Suprapubic skin (tissue), 4 donors: ENCODE data around the gene HIP1. TPM values are rescaled to one million over a fixed set of nuclear protein-coding genes. Genes with fewer than 3 reads are reported as not detected.
A peak's percentile ranks its signal among the peaks of the same experiment; 100 is the strongest.
"Not testable (repeated sequence)": the region's sequence is repeated elsewhere in the genome, so short reads cannot be mapped to it uniquely, and the experiment has no call there.

Experiments used
- DNase-seq, 2 donors: peaks; one replicate each; pipeline ENCODE4 v3.0.0-alpha.2; 2019; ENCODE audit warnings: low spot score in 2 of 2
- H3K27ac ChIP-seq: fragments of 200-600 bp; sonication (generic); one replicate; pipeline ENCODE4 v1.5.1; 2019
- H3K27me3 ChIP-seq: fragments of 200-600 bp; sonication (generic); one replicate; pipeline ENCODE4 v1.5.1; 2019
- H3K36me3 ChIP-seq: fragments of 200-600 bp; sonication (generic); one replicate; pipeline ENCODE4 v1.5.1; 2019
- H3K4me1 ChIP-seq: fragments of 200-600 bp; sonication (generic); one replicate; pipeline ENCODE4 v1.5.1; 2019
- H3K4me3 ChIP-seq: fragments of 200-600 bp; sonication (generic); one replicate; pipeline ENCODE4 v1.5.1; 2019; ENCODE audit warnings: mild to moderate bottlenecking
- H3K9me3 ChIP-seq: fragments of 200-600 bp; sonication (generic); one replicate; pipeline ENCODE4 v1.5.1; 2019
- EP300 ChIP-seq: sonication (generic); formaldehyde crosslinking; IDR thresholded peaks from one replicate; pipeline ENCODE4 v1.6.1; 2017; ENCODE audit warnings: antibody characterized with exemption
- POLR2A ChIP-seq, 2 donors: fragments of 450-650 bp; IDR thresholded peaks; one replicate each; pipeline ENCODE4 v1.6.1; 2017; ENCODE audit warnings: antibody characterized with exemption in 2 of 2, mild to moderate bottlenecking in 2 of 2, moderate library complexity in 2 of 2
- POLR2AphosphoS5 ChIP-seq, 3 donors: sonication (generic); formaldehyde crosslinking; IDR thresholded peaks; one replicate each; pipeline ENCODE4 v1.6.1; 2017; ENCODE audit warnings: antibody characterized with exemption in 3 of 3
- WGBS: methylation state at CpG from one replicate; pipeline ENCODE4 v1.1.5; 2018; 5-methylcytosine and 5-hydroxymethylcytosine counted together
- total RNA-seq, 4 donors: library from RNA; depleted of rRNA; stranded (reverse); fragments of >200 nt; gene quantifications; one replicate each; pipeline ENCODE4 v1.1.0, GENCODE V29; 2016
- TF ChIP-seq, protein P1 (sequence below), 2 donors: fragments of 200-600 bp in 1 of 2; fragments of 450-650 bp in 1 of 2; sonication (generic) in 1 of 2; IDR thresholded peaks; one replicate each; pipeline ENCODE4 v1.5.1; 2016 to 2019; ENCODE audit warnings: antibody characterized with exemption in 2 of 2, mild to moderate bottlenecking in 1 of 2, moderate library complexity in 1 of 2

HIP1 gene
- total RNA-seq, 4 donors from 2014 or later: 16.0 to 29.4 (median 22.3) TPM

DNA sequence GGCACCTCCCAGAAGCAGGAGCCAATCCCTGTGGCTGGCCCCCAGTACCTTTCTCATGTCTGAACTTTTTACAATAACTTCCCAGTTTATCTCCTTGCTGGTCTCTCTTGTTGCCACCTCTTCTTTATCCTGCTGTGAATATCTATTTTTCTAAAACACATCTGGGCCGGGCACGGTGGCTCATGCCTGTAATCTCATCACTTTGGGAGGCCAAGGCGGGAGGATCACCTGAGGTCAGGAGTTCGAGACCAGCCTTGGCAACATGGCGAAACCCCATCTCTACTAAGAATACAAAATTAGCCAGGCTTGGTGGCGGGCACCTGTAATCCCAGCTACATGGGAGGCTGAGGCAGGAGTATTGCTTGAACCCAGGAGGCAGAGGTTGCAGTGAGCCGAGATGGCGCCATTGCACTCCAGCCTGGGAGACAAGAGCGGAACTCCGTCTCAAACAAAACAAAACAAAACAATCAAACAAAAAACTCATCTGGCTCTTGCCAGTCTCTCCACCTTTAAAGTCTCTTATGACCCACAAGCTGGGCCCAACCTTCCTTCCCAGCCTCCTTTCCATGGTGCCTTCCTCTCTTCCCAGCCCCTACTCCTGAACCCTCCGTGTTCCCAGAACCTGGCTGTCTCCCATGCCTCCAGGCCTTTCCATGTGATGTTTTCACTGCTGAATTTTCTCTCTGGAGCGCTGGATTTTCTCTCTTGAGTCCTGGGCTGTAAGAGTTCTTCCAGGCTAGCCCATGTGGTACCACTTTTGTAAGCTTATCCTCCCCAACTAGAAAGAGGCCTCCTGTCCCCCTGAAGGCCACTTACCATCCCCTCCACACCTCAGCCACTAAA, 51.3 kb downstream of the HIP1 start:
- TF ChIP-seq, protein P1, sequence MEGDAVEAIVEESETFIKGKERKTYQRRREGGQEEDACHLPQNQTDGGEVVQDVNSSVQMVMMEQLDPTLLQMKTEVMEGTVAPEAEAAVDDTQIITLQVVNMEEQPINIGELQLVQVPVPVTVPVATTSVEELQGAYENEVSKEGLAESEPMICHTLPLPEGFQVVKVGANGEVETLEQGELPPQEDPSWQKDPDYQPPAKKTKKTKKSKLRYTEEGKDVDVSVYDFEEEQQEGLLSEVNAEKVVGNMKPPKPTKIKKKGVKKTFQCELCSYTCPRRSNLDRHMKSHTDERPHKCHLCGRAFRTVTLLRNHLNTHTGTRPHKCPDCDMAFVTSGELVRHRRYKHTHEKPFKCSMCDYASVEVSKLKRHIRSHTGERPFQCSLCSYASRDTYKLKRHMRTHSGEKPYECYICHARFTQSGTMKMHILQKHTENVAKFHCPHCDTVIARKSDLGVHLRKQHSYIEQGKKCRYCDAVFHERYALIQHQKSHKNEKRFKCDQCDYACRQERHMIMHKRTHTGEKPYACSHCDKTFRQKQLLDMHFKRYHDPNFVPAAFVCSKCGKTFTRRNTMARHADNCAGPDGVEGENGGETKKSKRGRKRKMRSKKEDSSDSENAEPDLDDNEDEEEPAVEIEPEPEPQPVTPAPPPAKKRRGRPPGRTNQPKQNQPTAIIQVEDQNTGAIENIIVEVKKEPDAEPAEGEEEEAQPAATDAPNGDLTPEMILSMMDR (IDR thresholded peaks at IDR 0.05): no peak
- TF ChIP-seq EP300 (no peak), POLR2A (IDR thresholded peaks at IDR 0.05) (no peak), POLR2AphosphoS5 (IDR thresholded peaks at IDR 0.05) (no peak)
- no peaks in the 10 kb centered on the region for H3K36me3 ChIP-seq
- peak in 1 of 2 donors; percentile 37 for DNase-seq
- H3K4me3 ChIP-seq: no peak overlapping the region
- H3K9me3 ChIP-seq: no peaks in the 10 kb centered on the region
- no peak overlapping the region for H3K27ac ChIP-seq
- peaks cover 3% of the 10 kb centered on the region for H3K4me1 ChIP-seq
- WGBS: 85% methylated on average over 12 of the region's 12 CpGs
- H3K27me3 ChIP-seq: no peaks in the 10 kb centered on the region

- TF ChIP-seq, protein P1 (IDR thresholded peaks at IDR 0.05): no peak
- no peak for TF ChIP-seq POLR2AphosphoS5 (IDR thresholded peaks at IDR 0.05)
- no peak for TF ChIP-seq POLR2A (IDR thresholded peaks at IDR 0.05)
- DNase-seq: peak in 1 of 2 donors; percentile 15
- Histone ChIP-seq H3K27me3 (no peaks in the 10 kb centered on the region), H3K36me3 (no peaks in the 10 kb centered on the region), H3K27ac (no peak overlapping the region), H3K4me3 (no peak overlapping the region), H3K4me1 (peaks cover 3% of the 10 kb centered on the region), H3K9me3 (no peaks in the 10 kb centered on the region)
These were observed 52.2 kb downstream of the HIP1 start for GRCh38 chr7:75686551-75686950.

DNA sequence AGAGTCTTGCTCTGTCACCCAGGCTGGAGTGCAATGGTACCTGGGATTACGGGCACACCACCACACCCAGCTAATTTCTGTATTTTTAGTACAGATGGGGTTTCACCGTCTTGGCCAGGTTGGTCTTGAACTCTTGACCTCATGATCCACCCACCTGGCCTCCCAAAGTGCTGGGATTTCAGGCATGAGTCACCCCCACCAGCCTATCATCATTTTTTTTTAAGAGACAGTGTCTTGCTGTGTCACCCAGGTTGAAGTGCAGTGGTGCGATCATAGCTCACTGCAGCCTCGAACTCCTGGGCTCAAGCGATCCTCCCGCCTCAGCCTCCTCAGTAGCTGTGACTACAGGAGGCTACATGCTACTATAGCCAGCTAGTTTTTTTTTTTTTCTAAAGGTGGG, 56.7 kb downstream of the HIP1 start:
- 68% methylated on average over 6 of the region's 6 CpGs for WGBS

DNA sequence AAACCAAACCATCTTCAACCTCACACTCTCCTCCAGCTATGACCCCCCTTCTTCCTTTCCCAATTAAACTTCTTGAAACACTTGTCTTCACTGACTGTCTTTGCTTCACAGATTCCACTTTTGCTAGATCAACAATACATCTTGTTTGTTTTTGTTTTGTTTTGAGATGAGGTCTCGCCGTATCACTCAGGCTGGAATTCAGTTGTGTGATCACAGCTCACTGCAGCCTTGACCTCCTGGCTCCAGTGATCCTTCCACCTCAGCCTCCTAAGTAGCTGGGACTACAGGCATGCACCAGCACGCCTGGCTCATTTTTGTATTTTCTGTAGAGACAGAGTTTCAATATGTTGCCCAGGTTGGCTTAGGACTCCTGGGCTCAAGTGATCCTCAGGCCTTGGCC, 59.7 kb downstream of the HIP1 start:
- 95% methylated on average over 3 of the region's 3 CpGs for WGBS
- H3K9me3 ChIP-seq: no peaks in the 10 kb centered on the region
- TF ChIP-seq EP300 (no peak), POLR2AphosphoS5 (IDR thresholded peaks at IDR 0.05) (no peak), POLR2A (IDR thresholded peaks at IDR 0.05) (no peak)
- TF ChIP-seq, protein P1 (IDR thresholded peaks at IDR 0.05): no peak
- no peaks in the 10 kb centered on the region for H3K36me3 ChIP-seq
- no peaks in the 10 kb centered on the region for H3K4me1 ChIP-seq
- H3K27me3 ChIP-seq: no peaks in the 10 kb centered on the region
- DNase-seq: no peak
- no peak overlapping the region for H3K27ac ChIP-seq
- no peak overlapping the region for H3K4me3 ChIP-seq

More for the DNA sequence above, 56.7 kb downstream of the HIP1 start:
- DNase-seq, H3K36me3 ChIP-seq, H3K4me3 ChIP-seq, H3K27ac ChIP-seq, H3K4me1 ChIP-seq, H3K27me3 ChIP-seq, H3K9me3 ChIP-seq: not testable (repeated sequence)

GRCh38 chr7:75669579-75669978, 69.2 kb downstream of the HIP1 start:
- no peak overlapping the region for H3K27ac ChIP-seq
- DNase-seq: no peak
- H3K4me3 ChIP-seq: no peak overlapping the region
- no peaks in the 10 kb centered on the region for H3K36me3 ChIP-seq
- H3K27me3 ChIP-seq: no peaks in the 10 kb centered on the region
- TF ChIP-seq POLR2AphosphoS5 (IDR thresholded peaks at IDR 0.05) (no peak), EP300 (no peak), POLR2A (IDR thresholded peaks at IDR 0.05) (no peak)
- TF ChIP-seq, protein P1 (IDR thresholded peaks at IDR 0.05): no peak
- H3K4me1 ChIP-seq: no peaks in the 10 kb centered on the region
- WGBS: 50% methylated on average over 4 of the region's 4 CpGs
- H3K9me3 ChIP-seq: no peaks in the 10 kb centered on the region
